Fibroblast of villous mesenchyme (primary cell): ENCODE measurements around the gene TPCN1. TPM values are rescaled to one million over a fixed set of nuclear protein-coding genes. Genes with fewer than 3 reads are reported as not detected.

Experiments used
- DNase-seq: peaks from one replicate; pipeline ENCODE4 v3.0.0-alpha.2; 2010; ENCODE audit warnings: low read depth
- H3K4me3 ChIP-seq: 2 replicates; pipeline ENCODE4 v1.5.1; 2011; ENCODE audit warnings: low read depth, mild to moderate bottlenecking, low read length
- CTCF ChIP-seq: IDR thresholded peaks from 2 replicates; pipeline ENCODE4 v1.5.1; 2012; ENCODE audit warnings: low read depth, mild to moderate bottlenecking, low read length; ENCODE audit not compliant: insufficient read depth
- total RNA-seq: library from RNA; depleted of rRNA; stranded (reverse); fragments of >200 nt; gene quantifications from 2 replicates; pipeline ENCODE4 v1.2.3, GENCODE V29; 2012

TPCN1 gene
- total RNA-seq, result 15.8 and 25.9 TPM in 2 replicates

- DNase-seq, result peak; percentile 100
- peak within 1 kb of the TSS; percentile 93 for H3K4me3 ChIP-seq
- TF ChIP-seq CTCF, result no peak
Observed at GRCh38 chr12:113221181-113221996, at the start of gene TPCN1. Gene TPCN1 (plus strand): TSS chr12:113221464. CDS start chr12:113226853, 5,389 bp downstream.

GRCh38 chr12:113171543-113171942 is 49.7 kb upstream of the TPCN1 start:
- no peak for DNase-seq
- no peak overlapping the region for H3K4me3 ChIP-seq
- no peak for TF ChIP-seq CTCF

- no peak for DNase-seq
- TF ChIP-seq CTCF, result no peak
- no peak overlapping the region for H3K4me3 ChIP-seq
Observed at GRCh38 chr12:113172185-113172584, 49.1 kb upstream of the TPCN1 start.

- TF ChIP-seq CTCF, result no peak
- no peak overlapping the region for H3K4me3 ChIP-seq
- no peak for DNase-seq
Observed at GRCh38 chr12:113173081-113173698, 48.1 kb upstream of the TPCN1 start.

GRCh38 chr12:113174461-113175384 is 46.5 kb upstream of the TPCN1 start:
- peak; percentile 68 for DNase-seq
- TF ChIP-seq CTCF, result peak; percentile 100
- no peak overlapping the region for H3K4me3 ChIP-seq

- no peak for TF ChIP-seq CTCF
- DNase-seq, result no peak
- H3K4me3 ChIP-seq, result no peak overlapping the region
Observed at GRCh38 chr12:113179023-113179422, 42.2 kb upstream of the TPCN1 start.
